Neural cell (in vitro differentiated cells): Measurements from ENCODE around the gene SLX4. TPM values are rescaled to one million over a fixed set of nuclear protein-coding genes. Genes with fewer than 3 reads are reported as not detected.

Source experiments
- H2AFZ ChIP-seq: fragments of 200-600, 300-800 bp; sonication (generic), shearing (Covaris generic); 2 replicates; pipeline ENCODE4 v1.6.0; 2014; ENCODE audit warnings: low read depth, mild to moderate bottlenecking, antibody characterized with exemption, low read length, moderate library complexity
- H3F3A ChIP-seq: fragments of 200-600 bp; shearing (Covaris generic); 2 replicates; pipeline ENCODE4 v1.6.1; 2016; ENCODE audit warnings: mild to moderate bottlenecking, moderate library complexity, mixed read lengths, antibody characterized with exemption, low read length; ENCODE audit not compliant: insufficient read depth, poor library complexity, severe bottlenecking
- H3K27ac ChIP-seq: fragments of 200-600, 300-800 bp; sonication (generic), shearing (Covaris generic); 2 replicates; pipeline ENCODE4 v1.5.1; 2014; ENCODE audit warnings: mild to moderate bottlenecking, low read length, moderate library complexity
- H3K27me3 ChIP-seq: fragments of 300-800, 200-600 bp; sonication (generic), shearing (Covaris generic); 2 replicates; pipeline ENCODE4 v1.6.0; 2014; ENCODE audit warnings: mild to moderate bottlenecking, low read depth, low read length, moderate library complexity; ENCODE audit not compliant: insufficient read depth
- H3K36me3 ChIP-seq: fragments of 300-800, 200-600 bp; sonication (generic), shearing (Covaris generic); 2 replicates; pipeline ENCODE4 v1.5.1; 2014; ENCODE audit warnings: mild to moderate bottlenecking, antibody characterized with exemption, low read length, moderate library complexity; ENCODE audit not compliant: insufficient read depth
- H3K4me2 ChIP-seq: fragments of 300-800, 200-600 bp; sonication (generic), shearing (Covaris generic); 2 replicates; pipeline ENCODE4 v1.6.0; 2014; ENCODE audit warnings: mild to moderate bottlenecking, low read length
- H3K4me3 ChIP-seq: fragments of 300-800, 200-600 bp; sonication (generic), shearing (Covaris generic); 2 replicates; pipeline ENCODE4 v1.5.1; 2014; ENCODE audit warnings: mild to moderate bottlenecking, low read length, moderate library complexity
- H3K79me2 ChIP-seq: fragments of 200-600 bp; shearing (Covaris generic); replicated peaks from 2 replicates; pipeline ENCODE4 v1.6.0; 2014; ENCODE audit warnings: mild to moderate bottlenecking, low read length, moderate library complexity; ENCODE audit not compliant: insufficient read depth
- H3K9ac ChIP-seq: fragments of 300-800, 200-600 bp; sonication (generic), shearing (Covaris generic); 2 replicates; pipeline ENCODE4 v1.6.1; 2016; ENCODE audit warnings: mild to moderate bottlenecking, low read length, mixed read lengths
- H3K9me2 ChIP-seq: fragments of 200-600 bp; shearing (Covaris generic); 2 replicates; pipeline ENCODE4 v1.6.1; 2016; ENCODE audit warnings: mild to moderate bottlenecking, low read length, mixed read lengths; ENCODE audit not compliant: insufficient read depth
- H3K9me3 ChIP-seq: fragments of 200-600, 300-800 bp; sonication (generic), shearing (Covaris generic); 2 replicates; pipeline ENCODE4 v1.6.1; 2016; ENCODE audit warnings: mild to moderate bottlenecking, mixed run types, low read length, moderate library complexity, mixed read lengths
- H4K20me1 ChIP-seq: fragments of 200-600 bp; shearing (Covaris generic); 2 replicates; pipeline ENCODE4 v1.6.1; 2016; ENCODE audit warnings: mild to moderate bottlenecking, mixed run types; ENCODE audit not compliant: insufficient read depth
- EP300 ChIP-seq: fragments of 450-650 bp; conservative IDR thresholded peaks from 2 replicates; pipeline ENCODE4 v1.6.1; 2014; ENCODE audit warnings: antibody characterized with exemption, mild to moderate bottlenecking, moderate library complexity; ENCODE audit not compliant: poor library complexity, severe bottlenecking
- EZH2 ChIP-seq: fragments of 200-600, 300-800 bp; shearing (Covaris generic), sonication (generic); IDR thresholded peaks from 2 replicates; pipeline ENCODE4 v1.6.1; 2014; ENCODE audit warnings: antibody characterized with exemption, low read length, borderline replicate concordance, mild to moderate bottlenecking; ENCODE audit not compliant: insufficient read depth, poor library complexity, severe bottlenecking
- MXI1 ChIP-seq: fragments of 450-650 bp; conservative IDR thresholded peaks from 2 replicates; pipeline ENCODE4 v1.6.1; 2014; ENCODE audit warnings: antibody characterized with exemption, mild to moderate bottlenecking; ENCODE audit not compliant: poor library complexity, severe bottlenecking
- POLR2AphosphoS5 ChIP-seq: IDR thresholded peaks from 2 replicates; pipeline ENCODE4 v1.6.1; 2012
- RAD21 ChIP-seq: fragments of 450-650 bp; conservative IDR thresholded peaks from 2 replicates; pipeline ENCODE4 v1.6.1; 2014; ENCODE audit warnings: antibody characterized with exemption, mild to moderate bottlenecking, moderate library complexity
- SMC3 ChIP-seq: fragments of 450-650 bp; conservative IDR thresholded peaks from 2 replicates; pipeline ENCODE4 v1.6.1; 2014; ENCODE audit warnings: antibody characterized with exemption, mild to moderate bottlenecking, moderate library complexity; ENCODE audit not compliant: poor library complexity
- TAF1 ChIP-seq: IDR thresholded peaks from 2 replicates; pipeline ENCODE4 v1.6.1; 2012; ENCODE audit warnings: low read depth
- polyA plus RNA-seq: library from polyadenylated mRNA; depleted of rRNA; stranded (reverse); fragments of >200 nt; gene quantifications from 2 replicates; pipeline ENCODE4 v1.2.3, GENCODE V29; 2014
- TF ChIP-seq, protein P1 (sequence below): IDR thresholded peaks from 2 replicates; pipeline ENCODE4 v1.6.1; 2012; ENCODE audit warnings: borderline replicate concordance
- TF ChIP-seq, protein P2 (sequence below): fragments of 450-650 bp; IDR thresholded peaks from 2 replicates; pipeline ENCODE4 v1.5.1; 2014; ENCODE audit warnings: antibody characterized with exemption, mild to moderate bottlenecking, moderate library complexity; ENCODE audit not compliant: poor library complexity, severe bottlenecking

Gene SLX4
- polyA plus RNA-seq, 1 donor from 2014 or later, result 2.9 TPM

DNA sequence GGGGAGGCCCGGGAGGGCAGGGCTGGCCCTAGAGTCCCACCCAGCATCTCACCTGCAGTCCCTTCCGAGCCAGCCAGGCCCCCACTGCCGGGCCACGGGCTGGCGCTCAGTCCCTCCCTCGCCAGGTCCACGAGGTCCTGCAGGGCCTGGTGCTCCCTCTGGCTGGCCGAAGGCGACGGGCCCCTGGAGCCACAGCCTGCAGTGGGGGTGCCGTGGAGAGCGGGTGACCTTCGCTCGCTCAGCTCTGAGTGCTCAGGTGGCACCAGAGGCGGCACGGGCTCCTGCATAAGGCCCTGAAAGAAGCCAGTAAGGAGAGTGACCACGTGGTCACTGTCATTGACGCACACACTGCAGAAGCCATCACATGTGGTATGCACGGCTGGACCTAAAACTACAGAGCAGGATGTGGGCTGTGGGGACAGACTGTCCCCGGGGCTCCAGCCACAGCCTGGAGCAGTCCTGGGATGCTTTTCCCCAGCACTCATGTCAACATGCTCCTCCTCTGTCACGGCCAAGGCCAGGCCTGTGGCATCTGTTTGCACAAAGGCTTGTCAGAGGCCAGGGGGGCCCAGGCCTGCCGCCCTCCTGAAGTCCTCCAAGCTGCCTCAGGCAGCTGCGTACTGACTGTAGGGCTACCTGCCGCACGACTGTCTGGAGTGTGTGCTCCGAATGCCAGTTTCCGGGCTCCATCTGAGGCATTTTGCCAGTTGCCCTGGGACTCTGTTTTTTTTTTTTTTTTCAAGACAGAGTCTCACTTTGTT lies 15.1 kb downstream of the SLX4 start:
- Histone ChIP-seq H3K27me3 (no peaks in the 10 kb centered on the region), H3F3A (no peaks in the 10 kb centered on the region), H3K9me2 (no peaks in the 10 kb centered on the region), H3K9ac (no peak overlapping the region), H3K36me3 (peaks cover 11% of the 10 kb centered on the region), H4K20me1 (no peaks in the 10 kb centered on the region), H3K4me3 (no peak overlapping the region), H2AFZ (no peak overlapping the region), H3K4me2 (no peak overlapping the region), H3K9me3 (peaks cover 4% of the 10 kb centered on the region), H3K27ac (no peak overlapping the region), H3K79me2 (no peaks in the 10 kb centered on the region)
- TF ChIP-seq SMC3 (no peak), POLR2AphosphoS5 (no peak), EZH2 (no peak)

DNA sequence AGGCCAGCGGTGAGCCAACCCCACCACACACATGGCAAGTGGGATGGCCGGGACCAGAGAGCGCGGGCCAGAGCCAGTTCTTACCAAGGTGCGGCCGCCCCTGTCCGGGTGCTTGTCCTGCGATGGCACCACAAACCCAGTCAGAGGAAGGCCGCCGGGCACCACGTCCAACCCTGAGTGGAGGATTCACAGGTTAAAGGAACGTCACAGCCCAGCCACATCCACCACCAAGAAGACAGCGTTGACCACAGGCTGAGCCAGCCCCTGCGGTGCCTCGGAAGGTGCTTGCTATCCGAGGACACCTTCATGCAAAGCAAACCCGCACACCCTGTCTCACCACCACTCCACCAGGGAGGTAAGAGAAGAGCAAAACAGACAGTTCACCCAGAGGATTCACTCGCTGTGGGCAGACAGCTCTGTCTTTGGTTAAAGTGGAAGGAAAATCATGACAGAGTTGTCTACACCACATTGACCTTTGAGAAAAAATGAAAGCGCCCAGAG lies 15.8 kb downstream of the SLX4 start:
- no peak overlapping the region for H3K27ac ChIP-seq
- no peaks in the 10 kb centered on the region for H3K9me2 ChIP-seq
- H3K4me2 ChIP-seq, result no peak overlapping the region
- H3K9ac ChIP-seq, result no peak overlapping the region
- no peak overlapping the region for H2AFZ ChIP-seq
- H4K20me1 ChIP-seq, result no peaks in the 10 kb centered on the region
- H3K36me3 ChIP-seq, result peaks cover 4% of the 10 kb centered on the region
- no peaks in the 10 kb centered on the region for H3F3A ChIP-seq
- H3K79me2 ChIP-seq, result no peaks in the 10 kb centered on the region
- no peak overlapping the region for H3K4me3 ChIP-seq
- H3K9me3 ChIP-seq, result peaks cover 4% of the 10 kb centered on the region
- no peaks in the 10 kb centered on the region for H3K27me3 ChIP-seq
- TF ChIP-seq EZH2, result no peak
- no peak for TF ChIP-seq TAF1
- no peak for TF ChIP-seq EP300
- no peak for TF ChIP-seq RAD21
- no peak for TF ChIP-seq MXI1
- no peak for TF ChIP-seq SMC3
- no peak for TF ChIP-seq POLR2AphosphoS5
- TF ChIP-seq, protein P1, sequence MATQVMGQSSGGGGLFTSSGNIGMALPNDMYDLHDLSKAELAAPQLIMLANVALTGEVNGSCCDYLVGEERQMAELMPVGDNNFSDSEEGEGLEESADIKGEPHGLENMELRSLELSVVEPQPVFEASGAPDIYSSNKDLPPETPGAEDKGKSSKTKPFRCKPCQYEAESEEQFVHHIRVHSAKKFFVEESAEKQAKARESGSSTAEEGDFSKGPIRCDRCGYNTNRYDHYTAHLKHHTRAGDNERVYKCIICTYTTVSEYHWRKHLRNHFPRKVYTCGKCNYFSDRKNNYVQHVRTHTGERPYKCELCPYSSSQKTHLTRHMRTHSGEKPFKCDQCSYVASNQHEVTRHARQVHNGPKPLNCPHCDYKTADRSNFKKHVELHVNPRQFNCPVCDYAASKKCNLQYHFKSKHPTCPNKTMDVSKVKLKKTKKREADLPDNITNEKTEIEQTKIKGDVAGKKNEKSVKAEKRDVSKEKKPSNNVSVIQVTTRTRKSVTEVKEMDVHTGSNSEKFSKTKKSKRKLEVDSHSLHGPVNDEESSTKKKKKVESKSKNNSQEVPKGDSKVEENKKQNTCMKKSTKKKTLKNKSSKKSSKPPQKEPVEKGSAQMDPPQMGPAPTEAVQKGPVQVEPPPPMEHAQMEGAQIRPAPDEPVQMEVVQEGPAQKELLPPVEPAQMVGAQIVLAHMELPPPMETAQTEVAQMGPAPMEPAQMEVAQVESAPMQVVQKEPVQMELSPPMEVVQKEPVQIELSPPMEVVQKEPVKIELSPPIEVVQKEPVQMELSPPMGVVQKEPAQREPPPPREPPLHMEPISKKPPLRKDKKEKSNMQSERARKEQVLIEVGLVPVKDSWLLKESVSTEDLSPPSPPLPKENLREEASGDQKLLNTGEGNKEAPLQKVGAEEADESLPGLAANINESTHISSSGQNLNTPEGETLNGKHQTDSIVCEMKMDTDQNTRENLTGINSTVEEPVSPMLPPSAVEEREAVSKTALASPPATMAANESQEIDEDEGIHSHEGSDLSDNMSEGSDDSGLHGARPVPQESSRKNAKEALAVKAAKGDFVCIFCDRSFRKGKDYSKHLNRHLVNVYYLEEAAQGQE, result no peak
- TF ChIP-seq, protein P2, sequence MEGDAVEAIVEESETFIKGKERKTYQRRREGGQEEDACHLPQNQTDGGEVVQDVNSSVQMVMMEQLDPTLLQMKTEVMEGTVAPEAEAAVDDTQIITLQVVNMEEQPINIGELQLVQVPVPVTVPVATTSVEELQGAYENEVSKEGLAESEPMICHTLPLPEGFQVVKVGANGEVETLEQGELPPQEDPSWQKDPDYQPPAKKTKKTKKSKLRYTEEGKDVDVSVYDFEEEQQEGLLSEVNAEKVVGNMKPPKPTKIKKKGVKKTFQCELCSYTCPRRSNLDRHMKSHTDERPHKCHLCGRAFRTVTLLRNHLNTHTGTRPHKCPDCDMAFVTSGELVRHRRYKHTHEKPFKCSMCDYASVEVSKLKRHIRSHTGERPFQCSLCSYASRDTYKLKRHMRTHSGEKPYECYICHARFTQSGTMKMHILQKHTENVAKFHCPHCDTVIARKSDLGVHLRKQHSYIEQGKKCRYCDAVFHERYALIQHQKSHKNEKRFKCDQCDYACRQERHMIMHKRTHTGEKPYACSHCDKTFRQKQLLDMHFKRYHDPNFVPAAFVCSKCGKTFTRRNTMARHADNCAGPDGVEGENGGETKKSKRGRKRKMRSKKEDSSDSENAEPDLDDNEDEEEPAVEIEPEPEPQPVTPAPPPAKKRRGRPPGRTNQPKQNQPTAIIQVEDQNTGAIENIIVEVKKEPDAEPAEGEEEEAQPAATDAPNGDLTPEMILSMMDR, result no peak
